SH-SY5Y (cell line): ENCODE data around the gene GJA8.

Experiments used
- GATA2 ChIP-seq: IDR thresholded peaks from 2 replicates; pipeline ENCODE4 v1.6.1; 2011; ENCODE audit warnings: mild to moderate bottlenecking, low read depth, low read length
- GATA3 ChIP-seq: IDR thresholded peaks from 2 replicates; pipeline ENCODE4 v1.6.1; 2011; ENCODE audit warnings: low read depth, mild to moderate bottlenecking, low read length, moderate library complexity

- TF ChIP-seq GATA3 (no peak), GATA2 (no peak)
Measured at GRCh38 chr1:147853391-147853790, 49.2 kb upstream of the GJA8 start.
